ENCODE data around the gene DNAJB11.

DNA sequence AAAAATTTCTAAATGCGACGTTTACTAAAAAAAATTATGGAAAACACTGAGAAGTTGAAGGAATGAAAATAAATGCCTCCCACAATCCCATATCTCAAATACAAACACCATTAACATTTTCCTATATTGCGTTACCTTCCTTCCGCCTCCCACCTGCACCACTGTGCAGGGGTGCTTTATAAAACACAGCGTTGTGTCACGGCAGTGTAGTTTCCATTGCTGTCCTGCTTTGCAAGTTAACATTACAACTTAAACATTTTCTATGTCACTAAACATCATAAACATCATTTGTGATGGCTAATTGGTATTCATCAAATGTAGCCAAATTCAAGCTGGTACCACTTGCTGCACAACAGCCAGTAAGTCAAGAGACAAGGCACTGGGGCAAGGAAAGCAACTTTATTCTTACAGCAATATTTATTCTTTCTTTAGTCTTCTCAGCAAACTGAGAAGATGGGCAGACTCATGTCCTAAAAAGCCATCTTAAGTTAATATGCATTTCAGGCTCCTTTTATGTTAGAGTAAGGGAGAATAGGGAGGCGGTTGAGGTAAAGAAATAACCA lies 57.4 kb downstream of the DNAJB11 start:
- TF ChIP-seq, protein P1, sequence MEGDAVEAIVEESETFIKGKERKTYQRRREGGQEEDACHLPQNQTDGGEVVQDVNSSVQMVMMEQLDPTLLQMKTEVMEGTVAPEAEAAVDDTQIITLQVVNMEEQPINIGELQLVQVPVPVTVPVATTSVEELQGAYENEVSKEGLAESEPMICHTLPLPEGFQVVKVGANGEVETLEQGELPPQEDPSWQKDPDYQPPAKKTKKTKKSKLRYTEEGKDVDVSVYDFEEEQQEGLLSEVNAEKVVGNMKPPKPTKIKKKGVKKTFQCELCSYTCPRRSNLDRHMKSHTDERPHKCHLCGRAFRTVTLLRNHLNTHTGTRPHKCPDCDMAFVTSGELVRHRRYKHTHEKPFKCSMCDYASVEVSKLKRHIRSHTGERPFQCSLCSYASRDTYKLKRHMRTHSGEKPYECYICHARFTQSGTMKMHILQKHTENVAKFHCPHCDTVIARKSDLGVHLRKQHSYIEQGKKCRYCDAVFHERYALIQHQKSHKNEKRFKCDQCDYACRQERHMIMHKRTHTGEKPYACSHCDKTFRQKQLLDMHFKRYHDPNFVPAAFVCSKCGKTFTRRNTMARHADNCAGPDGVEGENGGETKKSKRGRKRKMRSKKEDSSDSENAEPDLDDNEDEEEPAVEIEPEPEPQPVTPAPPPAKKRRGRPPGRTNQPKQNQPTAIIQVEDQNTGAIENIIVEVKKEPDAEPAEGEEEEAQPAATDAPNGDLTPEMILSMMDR (IDR thresholded peaks at IDR 0.05), result no peak
- TF ChIP-seq EP300 (IDR thresholded peaks at IDR 0.05) (no peak), POLR2AphosphoS5 (IDR thresholded peaks at IDR 0.05) (no peak)

All from esophagus muscularis mucosa (tissue), 4 donors.